Measurements from ENCODE around the gene TRRAP. TPM values are rescaled to one million over a fixed set of nuclear protein-coding genes. Genes with fewer than 3 reads are reported as not detected.
"Not testable (repeated sequence)": the region's sequence is repeated elsewhere in the genome, so short reads cannot be mapped to it uniquely, and the experiment has no call there.

TRRAP gene
- total and polyA plus RNA-seq, 4 donors, result 4.3 to 22.7 (median 10.1) TPM

DNA sequence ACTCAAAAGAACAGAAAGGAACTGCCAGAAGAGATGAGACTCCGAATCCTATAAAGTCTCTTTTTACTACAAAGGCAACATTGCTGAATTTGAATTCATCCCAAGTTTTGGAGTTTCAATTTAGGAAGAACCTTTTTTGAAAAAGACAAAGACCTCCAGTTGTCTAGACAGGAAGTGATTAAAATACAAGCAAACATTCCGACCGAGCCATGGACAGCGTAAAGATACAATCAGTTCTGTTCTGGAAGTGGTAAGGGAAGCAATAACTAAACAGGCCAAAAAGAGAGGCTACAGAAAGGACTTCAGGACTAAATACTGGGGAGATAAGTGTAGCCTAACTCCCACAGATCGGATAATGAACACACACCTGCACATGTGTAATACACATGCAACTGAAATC is 164.6 kb downstream of the TRRAP start:
- Histone ChIP-seq H3K27me3 (ENCODE audit: control insufficient read depth in 4 of 4, insufficient read depth in 4 of 4, low read length in 3 of 4) (no peaks in the 10 kb centered on the region), H3K9ac (ENCODE audit: low read depth in 1 of 2, low read length in 2 of 2) (no peak overlapping the region), H3K36me3 (ENCODE audit: control insufficient read depth in 4 of 4, insufficient read depth in 3 of 4, low read depth in 1 of 4, low read length in 3 of 4) (peaks cover 14 to 47% (median 38%) of the 10 kb centered on the region in 4 donors), H3K4me1 (ENCODE audit: control insufficient read depth in 4 of 4, insufficient read depth in 4 of 4, low read length in 3 of 4) (peaks cover 0 to 30% (median 22%) of the 10 kb centered on the region in 4 donors), H3K27ac (ENCODE audit: low read depth in 1 of 2, low read length in 2 of 2) (no peak overlapping the region), H3K9me3 (ENCODE audit: control insufficient read depth in 4 of 4, low read length in 3 of 4) (no peaks in the 10 kb centered on the region), H3K4me3 (ENCODE audit: low read depth in 1 of 3, low read length in 3 of 3) (no peak overlapping the region)
- TF ChIP-seq TAF1 (conservative IDR thresholded peaks at IDR 0.05) (no peak), HNF4G (IDR thresholded peaks at IDR 0.05) (no peak)
- DNase-seq (ENCODE audit: low spot score), result no peak
- 76% methylated on average over 5 of the region's 5 CpGs for whole genome bisulfite sequencing

DNA sequence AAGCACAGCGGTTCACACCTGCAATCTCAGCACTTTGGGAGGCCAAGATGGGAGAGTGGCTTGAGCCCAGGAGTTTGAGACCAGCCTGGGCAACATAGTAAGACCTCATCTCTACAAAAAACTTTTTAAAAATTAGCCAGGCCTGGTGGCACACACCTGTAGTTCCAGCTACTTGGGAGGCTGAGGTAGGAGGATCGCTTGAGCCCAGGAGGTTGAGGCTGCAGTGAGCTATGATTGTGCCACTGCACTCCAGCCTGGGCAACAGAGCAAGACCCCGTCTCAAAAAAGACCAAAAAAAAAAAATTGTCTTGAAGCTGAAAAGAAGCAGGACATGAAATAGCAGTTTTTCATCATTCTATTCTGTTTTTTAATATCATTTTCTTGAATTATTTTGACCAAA is 166.5 kb downstream of the TRRAP start:
- Histone ChIP-seq H3K36me3 (ENCODE audit: control insufficient read depth in 4 of 4, insufficient read depth in 3 of 4, low read depth in 1 of 4, low read length in 3 of 4) (peaks cover 13 to 52% (median 40%) of the 10 kb centered on the region in 4 donors), H3K4me1 (ENCODE audit: control insufficient read depth in 4 of 4, insufficient read depth in 4 of 4, low read length in 3 of 4) (peaks cover 0 to 17% (median 15%) of the 10 kb centered on the region in 4 donors)
- 97% methylated on average over 3 of the region's 3 CpGs for WGBS
- not testable (repeated sequence) for H3K9me3 ChIP-seq (ENCODE audit: control insufficient read depth in 4 of 4, low read length in 3 of 4); DNase-seq (ENCODE audit: low spot score); H3K27me3 ChIP-seq (ENCODE audit: control insufficient read depth in 4 of 4, insufficient read depth in 4 of 4, low read length in 3 of 4); H3K27ac ChIP-seq (ENCODE audit: low read depth in 1 of 2, low read length in 2 of 2); H3K9ac ChIP-seq (ENCODE audit: low read depth in 1 of 2, low read length in 2 of 2); H3K4me3 ChIP-seq (ENCODE audit: low read depth in 1 of 3, low read length in 3 of 3)

DNA sequence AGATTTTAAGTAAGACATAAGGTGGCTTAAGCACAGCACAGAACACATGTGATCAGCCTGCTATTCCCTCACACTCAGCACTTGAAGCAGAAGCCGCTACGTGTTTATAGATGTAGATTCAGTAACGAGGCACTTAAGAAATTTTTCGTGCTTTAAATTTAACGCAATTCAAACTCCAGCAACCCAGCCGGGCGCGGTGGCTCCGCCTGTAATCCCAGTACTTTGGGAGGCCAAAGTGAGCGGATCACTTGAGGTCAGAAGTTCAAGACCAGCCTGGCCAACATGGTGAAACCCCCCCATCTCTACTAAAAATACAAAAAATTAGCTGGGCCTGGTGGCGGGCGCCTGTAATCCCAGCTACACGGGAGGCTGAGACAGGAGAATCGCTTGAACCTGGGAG is 167.9 kb downstream of the TRRAP start:
- not testable (repeated sequence) for H3K9me3 ChIP-seq (ENCODE audit: control insufficient read depth in 4 of 4, low read length in 3 of 4); H3K4me1 ChIP-seq (ENCODE audit: control insufficient read depth in 4 of 4, insufficient read depth in 4 of 4, low read length in 3 of 4); H3K9ac ChIP-seq (ENCODE audit: low read depth in 1 of 2, low read length in 2 of 2); DNase-seq (ENCODE audit: low spot score); H3K4me3 ChIP-seq (ENCODE audit: low read depth in 1 of 3, low read length in 3 of 3); H3K27ac ChIP-seq (ENCODE audit: low read depth in 1 of 2, low read length in 2 of 2); H3K27me3 ChIP-seq (ENCODE audit: control insufficient read depth in 4 of 4, insufficient read depth in 4 of 4, low read length in 3 of 4)
- WGBS, result 92% methylated on average over 14 of the region's 14 CpGs
- peaks cover 13 to 59% (median 46%) of the 10 kb centered on the region in 4 donors for H3K36me3 ChIP-seq (ENCODE audit: control insufficient read depth in 4 of 4, insufficient read depth in 3 of 4, low read depth in 1 of 4, low read length in 3 of 4)

GRCh38 chr7:99046722-99047121 is 168.4 kb downstream of the TRRAP start:
- H3K27ac ChIP-seq (ENCODE audit: low read depth in 1 of 2, low read length in 2 of 2), result no peak overlapping the region
- no peaks in the 10 kb centered on the region for H3K9me3 ChIP-seq (ENCODE audit: control insufficient read depth in 4 of 4, low read length in 3 of 4)
- no peaks in the 10 kb centered on the region for H3K27me3 ChIP-seq (ENCODE audit: control insufficient read depth in 4 of 4, insufficient read depth in 4 of 4, low read length in 3 of 4)
- no peak for TF ChIP-seq TAF1 (conservative IDR thresholded peaks at IDR 0.05)
- TF ChIP-seq, protein P1, sequence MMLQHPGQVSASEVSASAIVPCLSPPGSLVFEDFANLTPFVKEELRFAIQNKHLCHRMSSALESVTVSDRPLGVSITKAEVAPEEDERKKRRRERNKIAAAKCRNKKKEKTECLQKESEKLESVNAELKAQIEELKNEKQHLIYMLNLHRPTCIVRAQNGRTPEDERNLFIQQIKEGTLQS (IDR thresholded peaks at IDR 0.05), result no peak
- H3K4me3 ChIP-seq (ENCODE audit: low read depth in 1 of 3, low read length in 3 of 3), result no peak overlapping the region
- no peak for DNase-seq (ENCODE audit: low spot score)
- H3K4me1 ChIP-seq (ENCODE audit: control insufficient read depth in 4 of 4, insufficient read depth in 4 of 4, low read length in 3 of 4), result peaks cover 0 to 2% (median 1%) of the 10 kb centered on the region in 4 donors
- 96% methylated on average over 8 of the region's 8 CpGs for WGBS
- H3K9ac ChIP-seq (ENCODE audit: low read depth in 1 of 2, low read length in 2 of 2), result no peak overlapping the region
- peaks cover 12 to 64% (median 49%) of the 10 kb centered on the region in 4 donors for H3K36me3 ChIP-seq (ENCODE audit: control insufficient read depth in 4 of 4, insufficient read depth in 3 of 4, low read depth in 1 of 4, low read length in 3 of 4)

GRCh38 chr7:99047526-99048077 is 169.3 kb downstream of the TRRAP start:
- no peak for TF ChIP-seq HNF4G (IDR thresholded peaks at IDR 0.05)
- TF ChIP-seq MAX (IDR thresholded peaks at IDR 0.05), result no peak
- TF ChIP-seq JUND (IDR thresholded peaks at IDR 0.05), result no peak
- no peak for TF ChIP-seq NR2F2 (IDR thresholded peaks at IDR 0.05)
- no peak for TF ChIP-seq YY1 (IDR thresholded peaks at IDR 0.05)
- TF ChIP-seq, protein P1 (IDR thresholded peaks at IDR 0.05), result no peak
- TF ChIP-seq FOXA2 (IDR thresholded peaks at IDR 0.05), result no peak
- TF ChIP-seq RXRA (IDR thresholded peaks at IDR 0.05), result no peak
- TF ChIP-seq SP1 (IDR thresholded peaks at IDR 0.05), result no peak
- H3K27me3 ChIP-seq (ENCODE audit: control insufficient read depth in 4 of 4, insufficient read depth in 4 of 4, low read length in 3 of 4), result no peaks in the 10 kb centered on the region
- H3K9me3 ChIP-seq (ENCODE audit: control insufficient read depth in 4 of 4, low read length in 3 of 4), result no peaks in the 10 kb centered on the region
- H3K9ac ChIP-seq (ENCODE audit: low read depth in 1 of 2, low read length in 2 of 2), result no peak overlapping the region
- no peak overlapping the region for H3K4me3 ChIP-seq (ENCODE audit: low read depth in 1 of 3, low read length in 3 of 3)
- no peak for DNase-seq (ENCODE audit: low spot score)
- H3K36me3 ChIP-seq (ENCODE audit: control insufficient read depth in 4 of 4, insufficient read depth in 3 of 4, low read depth in 1 of 4, low read length in 3 of 4), result peaks cover 16 to 71% (median 55%) of the 10 kb centered on the region in 4 donors
- H3K4me1 ChIP-seq (ENCODE audit: control insufficient read depth in 4 of 4, insufficient read depth in 4 of 4, low read length in 3 of 4), result no peaks in the 10 kb centered on the region
- no peak overlapping the region for H3K27ac ChIP-seq (ENCODE audit: low read depth in 1 of 2, low read length in 2 of 2)
- 95% methylated on average over 15 of the region's 15 CpGs for WGBS
